SK-N-SH treated with all-trans-retinoic acid at 6 μM for 48 hours (cell line): ENCODE data around the gene CAMSAP3.

Experiments used
- GLIS3 ChIP-seq: fragments of 250-450 bp; sonication (Bioruptor Pico); IDR thresholded peaks from 2 replicates; pipeline ENCODE4 v1.5.0; 2020; ENCODE audit warnings: mild to moderate bottlenecking, moderate library complexity
- PPARA ChIP-seq: fragments of 250-450 bp; sonication (Bioruptor Pico); IDR thresholded peaks from 2 replicates; pipeline ENCODE4 v1.5.0; 2020; ENCODE audit warnings: mild to moderate bottlenecking, borderline replicate concordance
- RARB ChIP-seq: fragments of 250-450 bp; sonication (Bioruptor Pico); IDR thresholded peaks from 2 replicates; pipeline ENCODE4 v1.8.0; 2021; ENCODE audit warnings: mild to moderate bottlenecking, moderate library complexity
- TCF4 ChIP-seq: fragments of 250-450 bp; sonication (Bioruptor Pico); IDR thresholded peaks from 2 replicates; pipeline ENCODE4 v1.8.0; 2021; ENCODE audit warnings: mild to moderate bottlenecking, moderate library complexity, borderline replicate concordance
- TOX ChIP-seq: fragments of 250-450 bp; sonication (Bioruptor Pico); IDR thresholded peaks from 2 replicates; pipeline ENCODE4 v1.8.0; 2021; ENCODE audit warnings: mild to moderate bottlenecking, moderate library complexity, borderline replicate concordance
- ZFP3 ChIP-seq: fragments of 250-450 bp; sonication (Bioruptor Pico); IDR thresholded peaks from 2 replicates; pipeline ENCODE4 v1.5.0; 2020; ENCODE audit warnings: mild to moderate bottlenecking, moderate library complexity
- ZFP30 ChIP-seq: fragments of 450-650 bp; formaldehyde crosslinking; IDR thresholded peaks from 2 replicates; pipeline ENCODE4 v1.5.0; 2022; ENCODE audit warnings: mild to moderate bottlenecking, moderate library complexity
- ZNF8 ChIP-seq: fragments of 450-650 bp; formaldehyde crosslinking; IDR thresholded peaks from 2 replicates; pipeline ENCODE4 v1.5.0; 2020; ENCODE audit warnings: mild to moderate bottlenecking, moderate library complexity
- TF ChIP-seq, protein P1 (sequence below): fragments of 250-450 bp; sonication (Bioruptor Pico); IDR thresholded peaks from 2 replicates; pipeline ENCODE4 v1.8.0; 2020; ENCODE audit warnings: mild to moderate bottlenecking, moderate library complexity, borderline replicate concordance

DNA sequence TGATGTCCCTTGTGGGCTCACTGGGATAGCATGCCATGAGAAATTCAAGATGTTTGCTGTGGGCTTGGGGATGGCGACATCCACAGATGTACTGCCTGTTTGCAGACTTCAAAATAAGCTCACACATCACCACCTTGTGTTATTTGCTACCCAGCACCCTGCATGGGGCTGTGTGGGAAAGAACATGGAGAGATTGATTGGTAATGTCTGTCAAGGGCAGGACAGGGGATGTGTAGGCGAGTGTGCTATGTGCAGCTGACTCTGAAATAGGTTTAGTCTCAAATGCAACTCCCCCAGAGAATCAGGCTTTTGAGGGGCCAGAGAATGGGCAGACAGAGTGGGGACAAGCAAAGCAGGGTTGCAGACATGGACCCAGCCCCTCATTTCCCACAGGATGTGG is 35.4 kb upstream of the CAMSAP3 start:
- TF ChIP-seq, protein P1, sequence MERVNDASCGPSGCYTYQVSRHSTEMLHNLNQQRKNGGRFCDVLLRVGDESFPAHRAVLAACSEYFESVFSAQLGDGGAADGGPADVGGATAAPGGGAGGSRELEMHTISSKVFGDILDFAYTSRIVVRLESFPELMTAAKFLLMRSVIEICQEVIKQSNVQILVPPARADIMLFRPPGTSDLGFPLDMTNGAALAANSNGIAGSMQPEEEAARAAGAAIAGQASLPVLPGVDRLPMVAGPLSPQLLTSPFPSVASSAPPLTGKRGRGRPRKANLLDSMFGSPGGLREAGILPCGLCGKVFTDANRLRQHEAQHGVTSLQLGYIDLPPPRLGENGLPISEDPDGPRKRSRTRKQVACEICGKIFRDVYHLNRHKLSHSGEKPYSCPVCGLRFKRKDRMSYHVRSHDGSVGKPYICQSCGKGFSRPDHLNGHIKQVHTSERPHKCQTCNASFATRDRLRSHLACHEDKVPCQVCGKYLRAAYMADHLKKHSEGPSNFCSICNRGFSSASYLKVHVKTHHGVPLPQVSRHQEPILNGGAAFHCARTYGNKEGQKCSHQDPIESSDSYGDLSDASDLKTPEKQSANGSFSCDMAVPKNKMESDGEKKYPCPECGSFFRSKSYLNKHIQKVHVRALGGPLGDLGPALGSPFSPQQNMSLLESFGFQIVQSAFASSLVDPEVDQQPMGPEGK = no peak
- TF ChIP-seq TCF4 (no peak), ZFP30 (no peak), GLIS3 (no peak), RARB (no peak), ZFP3 (CRISPR knock-in tag) (no peak), TOX (CRISPR knock-in tag) (no peak), ZNF8 (CRISPR knock-in tag) (no peak), PPARA (CRISPR knock-in tag) (no peak)
